Suppressor macrophage treated with lipopolysaccharide for 1 hour (primary cell): ENCODE data around the gene KAZALD1.

Experiments
- DNase-seq, 3 donors: peaks; one replicate each; pipeline ENCODE4 v3.0.0-alpha.2; 2020 to 2022

KAZALD1 gene

GRCh38 chr10:101067356-101068083, 5.7 kb downstream of the KAZALD1 start:
- DNase-seq, result peak; percentile 78 to 85 (median 84)

DNA sequence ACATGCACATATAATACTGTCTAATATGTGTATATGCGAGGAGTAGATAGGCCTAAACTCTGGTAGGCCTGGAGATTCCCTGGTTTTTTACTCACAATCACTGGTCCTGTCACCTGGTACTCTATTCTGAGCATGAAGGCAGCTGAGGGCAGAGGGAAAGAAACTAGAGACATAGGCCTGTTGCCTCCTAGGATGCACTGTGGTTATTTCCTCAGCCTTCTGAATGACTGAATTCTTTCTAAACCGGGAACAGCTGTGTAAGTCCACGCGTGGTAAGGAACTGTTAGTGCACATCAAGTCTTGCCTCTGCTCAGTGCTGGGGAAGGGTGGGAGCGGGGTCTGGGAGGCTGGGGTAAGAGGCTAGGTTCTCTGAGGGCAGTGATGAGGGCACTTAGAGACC, 7.7 kb downstream of the KAZALD1 start:
- no peak for DNase-seq

GRCh38 chr10:101070098-101070497, 8.3 kb downstream of the KAZALD1 start:
- no peak for DNase-seq

DNA sequence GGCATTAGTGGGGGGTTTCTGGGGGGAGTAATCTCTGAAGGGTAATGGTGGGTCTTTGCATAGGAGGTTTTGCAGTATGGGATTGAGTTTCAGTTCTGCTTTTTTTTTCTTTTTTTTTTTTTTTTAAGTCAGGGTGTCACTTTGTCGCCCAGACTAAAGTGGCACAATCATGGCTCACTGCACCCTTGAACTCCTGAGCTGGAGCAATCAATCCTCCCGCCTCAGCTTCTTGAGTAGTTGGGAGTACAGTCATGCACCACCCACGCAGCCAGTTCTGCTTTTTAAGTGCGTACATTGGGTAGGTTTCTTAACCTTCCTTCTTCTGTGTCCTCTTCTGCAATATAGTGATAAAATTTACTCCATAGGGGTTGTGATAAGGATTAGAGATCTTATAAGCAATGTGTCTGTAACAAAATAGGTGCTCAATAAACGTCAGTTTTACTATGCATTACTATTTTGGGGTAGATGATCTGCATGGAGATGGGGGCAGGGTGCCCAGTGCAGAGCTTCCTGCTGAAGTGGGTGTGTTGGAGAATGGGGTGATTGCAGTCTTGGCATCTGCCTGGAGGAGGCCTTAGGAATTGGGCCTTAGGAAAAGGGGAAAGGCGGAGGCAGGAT, 9.6 kb downstream of the KAZALD1 start:
- peak; percentile 98 to 100 (median 99) for DNase-seq

DNA sequence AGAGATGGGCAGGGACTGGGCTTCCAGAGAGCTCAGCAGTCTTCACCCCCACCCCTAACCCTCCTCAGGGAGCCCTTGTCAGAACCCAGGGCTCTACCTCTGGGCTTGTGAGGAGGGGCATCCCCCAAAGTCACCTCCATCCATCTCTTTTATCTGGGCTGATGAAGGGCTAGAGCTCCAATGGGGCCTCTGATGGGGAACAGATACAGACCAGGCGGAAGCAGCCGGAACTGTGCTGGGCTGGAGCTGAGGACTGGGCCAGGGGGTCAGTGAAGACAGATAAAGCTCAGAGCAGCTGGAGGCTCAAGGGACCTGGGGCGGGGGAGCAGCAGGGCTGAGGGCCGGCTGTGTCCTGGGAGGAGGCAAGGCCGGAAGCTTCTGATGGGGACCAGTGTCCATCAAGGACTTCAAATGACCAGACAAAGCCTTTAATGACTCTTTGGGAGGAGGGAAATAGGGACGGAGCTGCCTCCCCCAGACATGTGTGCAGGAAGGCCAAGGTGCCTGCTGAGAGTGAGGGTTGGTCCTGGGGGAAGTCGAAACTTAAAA, 10.2 kb downstream of the KAZALD1 start:
- no peak for DNase-seq

DNA sequence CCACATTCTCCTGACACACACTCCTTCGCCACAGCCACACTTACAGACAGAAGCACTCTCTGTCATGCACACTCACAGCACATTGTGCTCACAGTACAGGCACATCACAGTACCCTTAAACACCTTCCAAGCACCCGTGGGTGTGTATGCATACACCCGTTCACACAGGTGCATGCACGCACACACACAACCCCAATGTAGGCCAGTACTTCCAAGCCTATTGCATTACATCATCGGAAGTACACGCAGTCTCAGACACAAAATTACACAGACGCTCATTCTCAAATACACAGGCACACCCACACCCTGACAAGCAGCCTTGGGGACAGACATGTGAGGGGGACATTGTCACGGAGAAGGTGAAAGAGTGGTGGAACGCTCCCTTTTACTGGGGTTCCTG, 11.1 kb downstream of the KAZALD1 start:
- DNase-seq, result no peak

GRCh38 chr10:101073631-101074030, 11.8 kb downstream of the KAZALD1 start:
- DNase-seq, result no peak

DNA sequence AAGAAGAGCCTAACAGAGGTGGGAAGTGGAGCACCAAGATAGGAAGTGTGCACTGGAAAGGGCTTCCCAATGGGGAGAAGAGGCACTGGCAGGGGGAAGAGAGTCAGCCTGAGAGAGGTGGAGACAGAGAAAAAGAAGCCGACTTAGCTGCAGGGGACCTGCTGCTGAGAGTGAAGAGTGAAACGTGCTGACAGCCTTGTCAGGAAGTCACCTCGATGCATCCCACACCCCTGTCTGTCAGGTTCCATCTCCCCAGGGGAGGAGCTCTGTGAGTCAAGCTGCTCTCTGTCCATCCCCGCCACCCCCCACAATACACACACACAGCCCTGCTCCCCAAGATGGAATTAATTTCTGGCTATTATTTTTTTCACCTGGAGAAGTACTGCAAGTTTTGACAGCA, 14.0 kb downstream of the KAZALD1 start:
- no peak for DNase-seq

GRCh38 chr10:101076630-101077029, 14.8 kb downstream of the KAZALD1 start:
- no peak for DNase-seq

- no peak for DNase-seq
Observed at GRCh38 chr10:101079874-101080273, 18.1 kb downstream of the KAZALD1 start.

DNA sequence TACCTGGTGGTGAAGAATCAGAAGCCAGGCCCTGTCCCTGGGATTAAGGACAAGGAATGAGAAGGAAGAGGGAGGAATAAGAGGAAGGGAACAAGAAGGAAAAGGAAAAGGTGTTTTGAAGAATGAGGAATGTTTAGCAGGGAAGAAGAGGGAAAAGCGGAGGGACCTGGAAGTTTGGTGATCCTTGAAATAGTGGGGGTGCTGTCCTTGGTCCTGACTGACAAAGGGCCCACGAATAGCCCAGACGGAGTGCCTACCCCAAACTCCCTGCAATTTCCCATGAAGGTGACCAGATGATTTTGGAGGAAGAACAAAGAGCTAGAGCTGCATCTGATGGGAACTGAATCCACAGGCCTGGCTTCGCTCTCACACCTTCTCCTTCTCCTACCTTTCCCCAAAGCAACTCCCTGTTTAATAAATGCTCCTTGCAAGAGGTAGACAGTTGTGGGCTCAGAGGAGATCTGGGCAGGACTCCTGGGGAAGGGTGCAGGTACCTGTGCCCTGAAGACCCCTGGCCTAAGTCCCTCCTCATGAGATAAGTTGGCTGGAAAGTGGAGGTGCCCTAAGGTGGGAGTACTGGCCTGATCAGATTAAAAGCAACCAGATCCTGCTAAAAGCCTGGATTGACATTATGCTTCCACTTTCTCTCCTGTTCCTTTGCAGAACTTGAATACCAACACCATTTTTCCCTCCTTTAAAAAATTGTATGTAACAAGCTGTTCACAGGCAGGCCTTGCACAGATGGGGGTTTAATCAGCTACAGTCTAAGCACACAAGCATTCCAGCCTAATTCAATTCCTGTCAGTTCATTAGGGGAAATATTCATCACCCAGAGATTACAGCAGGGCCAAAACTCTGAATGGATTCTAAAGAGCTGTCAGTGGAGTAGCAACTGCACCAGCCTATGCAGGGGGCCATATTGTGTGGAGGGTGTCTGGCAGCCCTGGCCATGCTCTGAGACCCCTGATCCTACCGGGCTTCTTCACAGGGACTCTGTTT, 19.4 kb downstream of the KAZALD1 start:
- peak in 1 of 3 donors; percentile 52 for DNase-seq

DNA sequence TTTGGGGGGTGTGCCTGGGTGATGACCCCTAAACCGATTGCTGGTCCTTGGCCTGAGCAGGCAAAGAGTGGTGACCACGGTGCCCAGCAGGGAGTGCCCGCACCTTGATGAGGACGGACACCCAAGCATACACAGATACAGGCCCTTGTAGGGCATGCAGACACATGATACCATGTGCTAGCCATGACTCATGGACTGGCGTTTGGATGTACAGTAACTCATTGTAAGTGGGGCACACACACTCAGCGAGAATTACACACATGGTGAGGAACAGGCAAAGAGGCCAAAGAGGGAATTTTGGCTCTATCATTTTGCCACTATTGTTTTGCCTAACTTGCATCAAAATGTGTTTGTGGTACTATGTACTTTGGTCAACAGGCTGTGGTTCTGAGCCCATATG, 24.1 kb downstream of the KAZALD1 start:
- no peak for DNase-seq

GRCh38 chr10:101087376-101087775, 25.6 kb downstream of the KAZALD1 start:
- DNase-seq, result no peak

DNA sequence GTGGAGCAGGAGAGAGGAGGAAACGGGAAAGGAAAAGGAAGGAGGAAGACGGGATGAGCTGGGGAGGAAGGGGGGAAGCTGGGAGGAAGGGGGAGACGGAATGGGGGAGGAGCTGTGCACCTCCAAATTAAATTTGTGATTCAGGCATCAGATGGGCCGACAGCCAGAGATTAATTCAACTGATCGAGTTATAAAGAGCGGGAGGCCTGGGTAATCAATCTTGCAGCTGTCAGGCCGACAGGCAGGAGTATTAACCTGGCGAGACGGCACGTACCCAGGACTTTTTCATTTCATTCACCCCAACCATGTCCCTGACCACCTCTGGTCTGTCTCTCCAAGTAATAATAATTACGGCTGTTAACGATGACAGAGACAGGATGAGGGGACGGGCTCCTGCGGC, 26.2 kb downstream of the KAZALD1 start:
- DNase-seq, result no peak

DNA sequence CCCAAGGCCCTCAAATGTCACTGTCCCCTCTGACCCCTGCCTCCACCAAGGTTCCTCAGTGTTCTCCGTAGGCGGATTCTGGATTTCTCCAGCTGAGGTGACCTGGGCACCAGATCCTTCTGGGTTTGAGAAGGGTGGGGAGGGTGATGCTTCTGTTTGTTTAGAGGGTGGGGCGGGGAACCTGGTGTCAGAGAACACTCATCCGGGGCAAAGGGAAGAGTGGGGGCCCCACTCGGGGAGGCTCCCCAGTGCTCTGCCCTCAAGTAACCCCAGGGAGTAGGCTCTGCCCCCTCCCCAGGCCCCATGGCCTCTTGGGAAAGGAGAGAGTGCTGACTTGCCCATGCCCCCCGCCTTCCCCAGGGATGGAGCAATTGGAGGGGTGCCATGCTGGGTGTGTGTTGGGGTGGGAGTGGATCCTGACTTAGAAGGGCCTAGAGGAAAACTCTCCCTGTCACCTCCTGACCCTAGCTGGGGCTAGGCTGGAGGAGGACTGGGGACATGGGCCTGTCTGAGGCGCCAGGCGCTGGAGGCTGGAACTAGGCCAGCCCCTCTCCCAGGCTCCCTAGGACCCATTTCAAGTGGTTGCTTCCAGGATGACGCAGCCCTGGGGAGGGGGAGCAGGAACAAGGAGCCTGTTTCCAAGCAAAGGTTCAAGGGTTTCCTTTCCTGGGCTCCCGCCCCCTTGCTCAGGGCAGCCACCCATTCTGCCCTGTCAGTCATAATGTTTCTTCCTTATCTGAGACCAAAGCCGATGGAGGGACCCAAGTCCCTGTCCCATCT, 27.9 kb downstream of the KAZALD1 start:
- no peak for DNase-seq

- DNase-seq, result no peak
Observed at GRCh38 chr10:101090597-101090996, 28.8 kb downstream of the KAZALD1 start.

GRCh38 chr10:101091546-101092290, 29.9 kb downstream of the KAZALD1 start:
- no peak for DNase-seq

GRCh38 chr10:101092881-101093354, 31.1 kb downstream of the KAZALD1 start:
- DNase-seq, result no peak

DNA sequence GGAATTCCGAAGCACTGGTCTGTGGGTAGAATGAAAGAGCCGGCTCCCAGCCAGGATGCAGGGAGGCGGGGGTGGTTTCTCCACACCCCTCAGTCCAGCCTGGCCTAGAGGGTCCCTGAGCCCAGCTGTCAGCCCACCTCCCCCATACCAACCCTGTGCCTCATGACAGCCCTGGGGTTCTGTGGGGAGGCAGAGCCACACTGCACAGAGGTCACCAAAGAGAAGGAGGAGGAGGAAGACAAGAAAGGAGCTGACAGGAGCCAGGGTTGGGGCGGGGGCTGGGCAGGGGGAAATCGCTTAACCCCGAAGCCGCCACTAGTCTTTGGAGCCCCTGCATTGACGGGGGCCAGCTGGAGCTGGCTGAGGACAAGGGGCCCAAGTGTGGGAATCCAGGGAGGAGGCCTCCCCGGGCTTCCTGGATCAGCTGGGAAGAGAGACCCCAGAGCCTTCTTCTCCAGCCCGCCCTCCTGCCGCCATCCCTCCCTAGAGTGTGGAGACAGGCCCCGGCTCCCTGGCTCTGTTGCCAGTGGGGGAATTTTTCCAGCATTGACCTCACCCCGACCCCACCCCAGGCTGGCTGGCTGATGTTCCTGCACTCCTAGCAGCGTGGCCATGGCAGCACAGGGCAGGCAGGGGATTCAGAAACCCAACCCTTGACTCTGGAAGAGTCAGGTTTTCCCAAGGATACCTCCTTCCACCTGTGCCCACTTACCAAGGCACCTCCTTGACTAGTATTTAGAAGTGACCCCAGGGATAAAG, 32.5 kb downstream of the KAZALD1 start:
- no peak for DNase-seq

DNA sequence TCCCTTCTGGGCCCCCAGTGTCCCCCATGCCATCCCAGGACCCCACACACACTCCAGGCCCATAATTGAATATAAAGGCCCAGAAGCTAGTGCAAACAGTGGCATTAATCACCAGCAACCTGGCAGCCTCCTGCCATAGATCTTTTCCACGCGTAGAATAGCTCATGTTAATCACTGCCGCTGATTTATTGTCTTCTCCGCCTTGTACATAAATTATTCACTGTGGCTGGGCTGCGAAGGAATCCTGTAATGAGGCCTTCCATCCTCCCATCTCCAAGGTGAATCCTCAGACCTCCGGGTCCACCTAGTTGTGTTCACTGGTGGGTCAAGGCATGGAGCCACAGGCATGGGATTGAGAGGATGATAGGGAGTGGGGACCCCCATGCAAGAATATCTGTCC, 33.2 kb downstream of the KAZALD1 start:
- DNase-seq, result no peak
